HG02642 (cell line): ENCODE data around the gene MST1R.
A peak's percentile ranks its signal among the peaks of the same experiment; 100 is the strongest.

Experiments used
- ATAC-seq: cut with Tn5 transposase; IDR thresholded peaks from one replicate; pipeline ENCODE4 v1.9.1; 2021; ENCODE audit warnings: mild to moderate bottlenecking; ENCODE audit not compliant: unreplicated experiment, poor library complexity

Gene MST1R

DNA sequence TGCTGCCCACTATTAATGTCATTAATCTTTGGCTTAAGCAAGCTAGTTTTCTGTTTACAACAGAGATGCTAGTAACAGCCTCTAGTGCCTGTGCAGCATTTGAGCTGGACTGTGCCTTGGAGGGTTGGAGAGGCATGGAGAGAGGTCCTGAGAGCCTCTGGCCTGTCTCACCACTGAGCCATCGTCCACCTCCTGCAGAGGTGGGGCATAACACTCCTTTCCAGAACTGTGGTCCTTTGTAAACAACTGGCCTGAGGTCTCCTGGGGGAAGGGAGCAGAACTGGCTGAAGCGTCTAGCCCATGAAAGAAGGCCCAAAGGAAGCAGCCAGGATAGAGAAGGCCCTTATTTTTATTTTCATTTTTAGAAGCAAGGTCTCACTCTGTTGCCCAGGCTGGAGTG, 24.0 kb downstream of the MST1R start:
- no peak for ATAC-seq

DNA sequence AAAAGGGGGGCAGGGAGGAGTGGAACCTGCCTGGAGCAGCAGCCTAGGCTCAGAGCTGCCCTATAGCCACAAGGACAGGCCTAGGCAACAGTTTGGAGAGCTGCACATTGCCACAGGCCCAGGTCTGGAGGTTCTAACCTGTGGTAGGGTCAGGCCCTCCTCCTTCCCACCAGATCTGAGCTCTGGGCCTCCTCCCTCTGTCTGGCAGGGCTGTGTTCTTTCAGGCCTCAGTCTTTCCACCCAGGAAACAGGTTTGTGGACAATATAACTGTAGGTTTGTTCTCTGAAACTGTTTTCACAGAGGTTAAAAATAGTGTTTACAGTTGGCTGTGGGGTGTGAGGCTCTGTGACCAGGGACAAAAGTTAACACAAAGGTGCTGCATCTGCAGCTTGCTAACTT, 25.0 kb downstream of the MST1R start:
- ATAC-seq: no peak

DNA sequence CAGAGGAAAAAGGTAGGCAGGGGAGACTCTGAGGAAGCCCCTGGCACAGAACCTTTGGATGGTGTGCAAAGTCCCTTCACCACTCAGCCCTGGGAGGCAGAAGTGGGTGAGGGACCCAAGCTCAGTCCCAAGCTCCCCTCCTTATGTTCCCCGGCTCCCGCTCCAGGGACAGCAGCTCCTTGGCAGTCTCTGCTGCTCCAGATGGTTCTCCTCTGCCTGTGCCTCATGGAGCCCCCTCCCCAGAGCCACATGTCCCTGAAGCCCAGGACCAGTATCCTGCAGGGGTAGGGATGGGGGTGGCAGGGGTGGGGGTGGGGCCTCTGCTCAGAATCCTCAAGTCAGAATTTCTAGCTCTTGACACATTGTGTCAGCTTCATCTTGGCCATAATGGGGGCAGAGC, 26.0 kb downstream of the MST1R start:
- no peak for ATAC-seq

DNA sequence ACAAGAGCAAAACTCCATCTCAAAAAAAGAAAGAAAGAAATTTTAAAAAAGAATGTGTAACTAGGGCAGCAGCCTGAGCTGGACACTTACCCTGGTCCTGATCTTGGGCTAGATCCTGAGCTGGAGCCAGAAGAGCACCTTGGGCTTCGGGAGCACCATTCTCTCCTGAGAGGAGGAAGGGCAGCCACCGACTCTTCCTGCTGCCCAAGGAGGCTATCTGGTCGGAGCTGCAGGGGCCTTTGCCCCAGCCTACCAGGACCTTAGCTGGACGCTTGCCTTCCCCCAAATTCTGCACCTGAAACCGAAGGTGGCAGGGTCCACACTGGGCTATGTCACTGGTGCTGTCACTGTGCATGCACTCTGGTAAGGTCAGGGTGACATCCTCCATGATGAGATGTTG, 27.1 kb downstream of the MST1R start:
- no peak for ATAC-seq

DNA sequence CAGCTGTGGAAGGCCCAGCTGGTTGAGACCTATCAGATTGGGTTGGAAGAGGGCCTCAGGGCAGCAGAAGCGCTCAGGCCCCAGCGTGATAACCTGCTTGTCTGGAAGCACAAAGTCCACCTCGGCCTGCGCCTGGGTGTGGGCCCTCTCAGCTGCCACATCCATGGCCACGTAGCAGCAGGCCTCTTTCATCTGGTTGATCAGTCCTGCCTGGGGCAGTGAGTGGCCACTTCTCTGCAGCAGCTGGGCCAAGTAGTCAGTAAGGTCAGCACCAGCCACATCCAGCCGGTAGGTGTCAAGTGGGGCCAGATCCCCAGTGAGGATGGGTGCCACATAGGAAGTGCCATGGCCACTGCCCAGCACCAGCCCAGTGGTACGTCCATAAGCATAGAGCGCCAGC, 30.1 kb downstream of the MST1R start:
- no peak for ATAC-seq

DNA sequence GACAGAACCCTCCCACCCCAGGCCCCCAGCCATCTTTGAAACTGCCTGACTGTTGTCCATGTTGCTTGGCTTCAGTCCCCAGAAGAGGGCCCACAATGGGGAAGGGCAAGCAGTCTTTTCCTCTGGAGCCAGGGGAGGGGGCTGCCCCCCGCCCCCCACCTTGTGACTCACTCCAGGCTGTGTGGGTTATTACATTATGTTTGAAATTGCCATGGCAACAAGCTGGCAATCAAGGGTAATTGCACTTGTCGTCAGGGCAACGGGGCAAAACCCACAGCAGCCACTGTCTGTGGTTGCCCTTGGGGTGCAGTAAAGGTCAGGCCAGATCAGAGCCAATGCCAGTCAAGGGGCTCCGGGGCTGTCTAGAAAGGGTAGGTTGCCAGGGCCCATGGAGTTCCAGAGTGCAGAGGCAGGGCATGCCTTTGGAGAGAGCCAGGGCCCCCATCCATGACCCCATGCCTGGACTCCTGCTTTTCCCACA, 30.8 kb downstream of the MST1R start:
- no peak for ATAC-seq

DNA sequence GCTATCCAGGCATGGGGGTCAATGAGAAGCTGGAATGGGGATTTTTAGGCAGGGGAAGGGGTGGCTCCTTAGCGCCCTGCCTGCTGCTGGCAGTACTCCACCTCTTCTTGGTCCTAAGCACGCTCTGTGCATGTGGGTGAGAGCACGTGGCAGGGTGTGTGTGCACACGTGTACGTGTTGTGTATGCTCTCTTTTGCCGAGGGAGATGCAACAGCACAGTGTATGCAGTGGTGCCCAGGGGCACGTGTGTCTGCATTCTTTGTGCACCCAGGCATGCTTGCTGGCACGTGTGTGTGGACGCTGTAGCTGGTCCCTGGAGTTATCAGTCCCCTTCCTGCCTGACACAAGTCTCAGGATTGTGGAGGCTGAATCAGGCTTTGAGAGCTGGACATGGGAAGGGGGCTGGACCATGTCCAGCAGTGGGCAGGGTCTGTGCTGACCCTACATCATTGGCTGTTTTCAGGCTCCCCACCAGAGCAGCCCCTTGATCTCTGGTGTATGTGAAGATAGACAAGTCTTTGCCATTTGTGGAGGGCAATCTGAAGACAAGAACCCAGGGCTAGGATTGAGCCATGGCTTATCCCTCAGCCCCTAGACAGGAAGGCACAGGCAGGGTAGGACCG, 32.0 kb downstream of the MST1R start:
- ATAC-seq: no peak

DNA sequence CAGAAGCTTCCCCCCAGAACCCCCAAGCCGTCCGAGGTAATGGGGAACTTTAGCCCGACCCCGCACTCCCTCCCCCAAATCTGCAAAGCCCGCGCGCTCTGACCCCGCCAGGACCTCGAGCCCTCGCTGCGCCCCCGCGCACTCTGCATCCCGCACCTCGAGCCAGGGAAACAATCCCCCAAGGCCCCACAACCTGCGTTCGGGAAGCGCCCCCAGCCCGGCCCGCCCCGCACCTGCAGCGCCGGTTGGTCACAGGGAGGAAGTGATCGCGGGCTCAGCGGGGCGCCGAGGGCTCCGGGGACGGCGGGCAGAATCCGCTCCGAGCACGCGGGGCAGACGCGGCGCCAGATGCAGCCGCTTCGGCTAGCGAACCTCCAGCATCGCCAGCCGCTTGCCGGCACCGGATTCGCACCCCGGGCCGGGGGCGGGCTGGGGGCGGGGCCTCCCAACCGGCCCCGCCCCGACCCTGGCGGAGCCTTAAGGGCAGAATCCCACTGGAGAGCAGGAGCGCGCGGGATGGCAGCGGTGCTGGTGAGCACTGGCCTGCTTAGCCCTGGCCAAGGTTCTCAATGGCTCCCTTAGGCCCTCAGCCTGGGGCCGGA, 34.0 kb downstream of the MST1R start, which contains the start of gene CAMKV:
Gene CAMKV, minus strand, starts transcription at position 382 of the 602 bp plus-strand sequence. CDS start 7,518 bp downstream, outside the sequence.
- ATAC-seq: no peak

DNA sequence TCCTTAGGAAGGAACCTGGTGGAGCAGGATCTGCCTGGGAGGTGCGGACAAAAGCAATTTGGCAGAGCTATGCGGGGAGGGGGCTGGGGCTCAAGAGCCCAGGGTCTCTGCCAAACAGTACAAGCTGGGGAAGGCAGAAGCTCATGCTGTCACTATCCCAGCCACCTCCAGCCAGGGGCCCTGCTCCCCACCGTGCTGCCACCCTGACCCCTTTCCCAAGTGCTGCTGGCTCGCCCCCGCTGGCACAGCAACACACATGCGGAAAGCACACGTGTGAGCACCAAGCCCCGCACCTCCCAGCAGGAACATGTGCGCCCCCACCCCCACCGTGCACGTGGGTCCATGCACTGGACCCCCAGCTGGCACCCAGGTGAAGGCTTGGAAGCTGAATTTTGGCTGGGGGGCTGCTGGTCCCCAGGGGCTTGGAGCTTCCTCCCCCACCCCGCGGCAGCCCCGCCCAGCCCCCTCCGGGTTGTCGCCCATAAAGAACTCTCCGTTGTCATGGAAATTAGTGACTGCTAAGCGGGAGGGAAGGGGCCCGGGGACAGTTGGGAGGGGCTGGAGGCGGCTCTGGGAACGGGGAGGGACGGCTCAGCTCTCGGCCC, 34.7 kb downstream of the MST1R start:
- no peak for ATAC-seq

DNA sequence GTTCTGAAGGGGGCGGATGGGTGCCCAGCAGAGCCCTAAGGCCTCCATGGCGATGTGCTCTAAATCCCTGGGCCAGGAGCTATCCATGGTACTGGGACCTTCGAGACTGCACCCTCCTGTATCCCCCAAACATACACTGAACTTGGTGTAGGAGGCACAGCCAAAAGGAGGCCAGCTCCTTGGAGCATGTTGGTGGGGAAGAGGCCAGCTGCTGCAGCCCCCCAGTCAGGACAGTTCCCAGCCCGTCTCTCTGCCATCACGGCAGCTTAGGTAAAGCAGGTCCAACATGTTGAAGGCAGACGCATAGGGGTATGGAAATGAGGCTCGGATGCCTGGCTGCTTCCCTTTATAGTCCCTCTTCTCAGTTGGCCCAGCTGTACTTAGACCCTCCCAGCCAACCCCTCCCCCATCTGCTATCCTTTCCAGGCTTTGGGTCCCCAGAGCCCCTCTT, 35.8 kb downstream of the MST1R start:
- no peak for ATAC-seq

DNA sequence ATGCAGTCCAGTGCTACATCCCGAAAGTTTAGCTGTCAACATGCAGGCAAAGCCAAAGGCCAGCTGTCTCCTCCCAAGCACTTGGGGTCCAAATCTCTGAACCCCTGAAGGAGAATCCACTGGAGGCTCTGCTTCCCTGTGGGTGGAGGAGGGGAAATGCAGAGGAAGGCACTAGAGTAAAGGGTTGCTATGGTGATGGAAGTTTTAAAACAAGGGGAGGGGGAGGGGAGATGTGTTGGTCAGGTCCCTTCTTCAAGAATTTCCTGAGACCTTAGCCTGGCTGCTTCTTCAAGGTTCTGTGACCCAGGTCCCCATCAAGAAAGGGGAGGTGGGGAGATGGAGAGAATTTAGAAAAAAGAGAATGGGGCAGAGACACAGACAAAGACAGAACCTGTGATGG, 36.3 kb downstream of the MST1R start:
- no peak for ATAC-seq

DNA sequence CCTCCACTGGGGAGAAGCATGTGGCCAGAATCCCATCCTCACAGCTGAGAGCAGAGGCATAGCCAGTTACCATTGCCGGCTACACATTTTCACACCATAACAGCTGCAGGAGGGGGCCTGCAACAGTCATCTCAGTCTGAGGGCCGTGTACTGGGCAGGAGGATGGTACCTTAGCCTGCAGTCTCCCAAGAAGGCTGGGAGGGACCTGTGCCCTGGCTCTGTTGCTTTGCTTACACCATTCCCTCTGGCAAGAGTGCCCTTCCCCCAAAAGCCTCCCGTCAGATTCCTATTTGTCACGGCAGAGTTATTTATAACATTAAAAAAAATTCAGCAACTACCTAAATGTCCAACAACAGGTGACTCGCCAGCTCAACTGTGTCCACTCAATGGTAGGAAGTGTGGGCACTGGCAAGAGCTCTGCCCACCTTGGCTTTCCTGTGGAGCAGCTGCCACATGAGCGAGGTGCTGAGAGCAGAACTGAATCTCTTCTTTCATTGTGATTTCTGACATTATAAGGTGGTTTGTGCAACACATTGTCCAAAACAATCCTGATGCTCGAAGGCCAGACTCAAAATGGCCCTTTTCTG, 38.4 kb downstream of the MST1R start:
- no peak for ATAC-seq

DNA sequence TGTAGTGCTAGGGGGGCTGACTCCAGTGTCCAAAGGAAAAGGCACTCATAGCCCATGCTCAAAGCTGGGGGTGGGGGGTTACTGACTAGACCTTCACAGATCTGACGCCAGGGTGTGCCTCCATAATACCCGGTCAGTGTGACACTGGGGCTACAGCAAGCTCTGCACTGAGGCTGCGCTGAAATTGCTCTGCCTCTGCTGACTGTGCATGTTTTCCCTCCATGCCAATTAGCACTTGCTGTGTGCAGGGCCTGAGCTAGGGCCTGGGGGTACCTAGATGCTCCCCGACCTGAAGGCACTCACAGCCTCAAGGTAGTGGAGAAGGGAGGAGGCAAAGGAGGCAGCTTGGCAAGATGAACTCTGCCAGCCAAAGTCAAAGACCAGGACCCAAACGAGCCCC, 39.2 kb downstream of the MST1R start:
- no peak for ATAC-seq

DNA sequence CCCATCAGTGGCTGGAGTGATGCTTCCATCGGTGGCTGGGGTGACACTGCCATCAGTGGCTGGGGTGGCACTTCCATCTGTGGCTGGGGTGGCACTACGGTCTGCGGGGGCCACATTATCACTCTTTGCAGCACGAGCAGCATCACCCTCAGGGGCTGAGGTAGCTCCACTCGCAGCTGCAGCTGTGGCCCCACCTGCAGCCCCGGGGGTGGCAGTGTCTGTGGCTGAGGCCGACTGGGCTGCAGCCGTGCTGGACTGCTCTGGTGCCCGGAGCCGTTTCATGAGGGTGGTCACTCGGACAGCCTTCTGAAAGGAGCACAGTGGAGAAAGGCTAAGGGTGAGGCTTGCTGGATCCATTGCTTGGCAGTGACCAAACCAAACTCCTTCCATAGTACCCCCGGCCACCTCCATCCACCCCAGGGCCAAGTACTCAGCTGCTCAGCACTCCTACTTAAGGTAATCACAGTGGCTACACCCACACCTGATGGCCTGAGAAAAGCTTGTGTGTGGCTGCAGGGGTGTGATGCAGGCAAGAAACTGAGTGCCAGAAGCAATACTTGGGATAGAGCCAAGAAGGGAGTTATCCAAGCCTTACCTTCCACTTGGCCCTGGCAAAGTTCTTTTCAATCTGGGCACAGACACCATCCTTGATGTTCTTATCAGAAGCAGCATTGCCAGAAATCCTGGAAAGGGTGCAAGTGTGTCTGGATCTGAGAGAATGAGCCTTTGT, 43.9 kb downstream of the MST1R start:
- ATAC-seq: no peak

DNA sequence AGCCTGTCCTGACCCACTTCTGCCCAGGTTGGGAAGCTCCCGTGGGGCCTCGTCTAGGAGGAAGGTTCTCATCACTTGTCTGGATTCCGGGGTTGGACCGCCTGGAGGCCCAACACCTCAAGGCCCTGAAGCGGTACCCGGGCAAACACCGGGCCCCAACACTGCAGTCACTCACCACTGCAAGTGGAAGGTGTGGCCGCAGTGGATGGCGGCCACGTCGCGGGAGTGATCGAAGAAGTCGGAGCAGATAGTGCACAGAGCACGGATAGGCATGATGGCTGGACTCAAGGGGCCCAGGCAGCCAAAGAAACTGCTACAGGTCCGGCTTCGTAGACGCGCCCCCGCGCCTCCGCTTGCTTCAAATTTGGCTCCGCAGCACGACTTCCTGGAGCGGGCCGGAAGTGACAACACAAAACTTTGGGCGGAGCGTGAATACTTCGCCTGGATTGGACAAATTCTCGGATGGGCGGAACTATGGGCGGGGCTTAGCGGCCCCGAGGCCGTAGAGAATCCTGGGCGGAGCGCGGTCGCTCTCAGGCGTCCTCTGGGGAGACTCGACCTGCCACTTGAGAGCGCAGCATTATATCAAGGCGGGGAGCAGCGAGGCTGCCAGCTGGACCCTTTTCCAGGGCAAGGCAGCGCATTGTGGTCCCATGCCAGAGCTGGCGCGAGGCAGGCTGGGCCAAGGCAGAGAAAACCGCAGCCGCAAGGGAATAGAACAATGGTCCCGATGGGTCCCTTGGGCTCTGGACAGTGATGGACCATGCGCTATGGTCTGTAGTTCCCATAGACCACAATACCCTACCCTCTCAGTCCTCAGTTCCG, 47.3 kb downstream of the MST1R start, which contains the start of gene TRAIP:
Gene TRAIP, minus strand, starts transcription at position 384 of the 825 bp plus-strand sequence. Its CDS starts 111 bp downstream, at position 273.
- peak; percentile 96 for ATAC-seq

DNA sequence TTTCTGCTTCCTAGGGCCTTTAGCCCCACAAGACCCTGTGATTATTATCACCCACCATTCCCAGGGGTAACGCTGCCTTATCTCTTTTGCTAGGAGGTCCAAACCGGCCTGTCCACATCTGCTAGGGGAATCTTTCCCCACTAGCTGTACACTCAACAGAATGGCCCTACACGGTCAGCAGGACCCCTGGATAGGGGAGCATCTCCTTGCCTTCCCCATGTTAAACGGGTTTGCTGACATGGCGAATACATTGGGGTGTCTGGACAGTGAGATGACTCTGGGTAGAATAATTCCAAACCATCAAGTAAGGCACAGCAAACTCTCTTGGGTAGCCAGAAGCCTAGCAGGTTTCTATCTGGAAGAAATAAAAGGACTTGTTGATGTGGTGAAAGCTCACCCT, 48.0 kb downstream of the MST1R start:
- ATAC-seq: no peak

DNA sequence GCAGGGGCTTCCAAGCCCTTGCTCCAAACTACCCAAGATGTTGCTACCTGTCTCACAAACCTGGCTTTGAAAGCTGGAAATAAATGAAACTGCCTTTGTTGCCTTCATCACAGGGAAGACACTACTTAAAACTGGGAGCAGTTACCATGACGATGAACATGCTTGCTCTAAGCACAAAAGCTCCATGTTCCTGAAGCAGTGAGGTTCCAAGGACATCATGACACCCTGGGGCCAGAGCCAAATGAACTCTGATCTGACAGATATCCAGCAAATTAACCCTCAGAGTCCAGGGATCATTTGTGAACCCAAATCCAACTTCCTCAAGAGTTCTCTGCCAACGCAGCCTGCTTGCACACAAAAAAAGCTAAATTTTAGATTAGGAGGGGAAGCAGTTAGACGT, 58.0 kb downstream of the MST1R start:
- no peak for ATAC-seq

DNA sequence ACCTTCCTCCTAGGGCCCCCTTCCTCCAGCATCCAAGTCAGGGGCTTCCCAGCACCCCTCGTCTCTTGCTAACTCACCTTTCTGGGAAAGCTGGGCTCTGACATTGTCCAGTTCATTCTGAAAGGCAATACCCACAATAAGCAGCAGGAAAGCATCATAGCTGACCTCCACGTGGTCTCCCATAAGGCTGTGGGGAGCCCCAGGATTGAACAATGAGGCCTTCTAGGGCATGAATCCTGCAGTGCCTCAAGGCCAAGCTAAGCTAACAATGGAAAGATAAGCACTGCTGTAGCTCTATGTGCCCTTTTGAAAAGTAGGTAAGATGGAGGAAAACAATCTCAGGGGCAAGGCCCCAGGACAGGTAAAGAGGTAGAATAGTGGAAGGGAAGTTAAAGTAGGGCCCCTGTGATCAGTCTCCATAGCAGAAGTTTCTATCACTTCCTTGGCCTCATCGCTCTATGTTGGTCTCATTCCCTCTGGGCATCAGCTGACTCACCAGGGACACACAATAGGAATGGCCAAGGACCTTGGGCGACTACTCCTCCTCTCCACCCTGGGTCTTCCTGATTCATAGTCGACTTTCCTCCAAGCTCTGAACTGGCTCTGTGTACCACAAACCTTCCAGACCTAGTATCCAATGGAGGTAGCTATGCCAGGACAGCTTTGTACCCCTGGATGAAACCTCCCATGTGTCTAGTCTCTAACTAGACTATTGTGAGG, 59.0 kb downstream of the MST1R start:
- ATAC-seq: no peak
